Neural cell (in vitro differentiated cells): ENCODE data around the gene IGFBP4. TPM values are rescaled to one million over a fixed set of nuclear protein-coding genes. Genes with fewer than 3 reads are reported as not detected.

Experiments used
- H2AFZ ChIP-seq: fragments of 200-600, 300-800 bp; sonication (generic), shearing (Covaris generic); 2 replicates; pipeline ENCODE4 v1.6.0; 2014; ENCODE audit warnings: low read depth, mild to moderate bottlenecking, antibody characterized with exemption, low read length, moderate library complexity
- H3F3A ChIP-seq: fragments of 200-600 bp; shearing (Covaris generic); 2 replicates; pipeline ENCODE4 v1.6.1; 2016; ENCODE audit warnings: mild to moderate bottlenecking, moderate library complexity, mixed read lengths, antibody characterized with exemption, low read length; ENCODE audit not compliant: insufficient read depth, poor library complexity, severe bottlenecking
- H3K27ac ChIP-seq: fragments of 200-600, 300-800 bp; sonication (generic), shearing (Covaris generic); 2 replicates; pipeline ENCODE4 v1.5.1; 2014; ENCODE audit warnings: mild to moderate bottlenecking, low read length, moderate library complexity
- H3K27me3 ChIP-seq: fragments of 300-800, 200-600 bp; sonication (generic), shearing (Covaris generic); 2 replicates; pipeline ENCODE4 v1.6.0; 2014; ENCODE audit warnings: mild to moderate bottlenecking, low read depth, low read length, moderate library complexity; ENCODE audit not compliant: insufficient read depth
- H3K36me3 ChIP-seq: fragments of 300-800, 200-600 bp; sonication (generic), shearing (Covaris generic); 2 replicates; pipeline ENCODE4 v1.5.1; 2014; ENCODE audit warnings: mild to moderate bottlenecking, antibody characterized with exemption, low read length, moderate library complexity; ENCODE audit not compliant: insufficient read depth
- H3K4me2 ChIP-seq: fragments of 300-800, 200-600 bp; sonication (generic), shearing (Covaris generic); 2 replicates; pipeline ENCODE4 v1.6.0; 2014; ENCODE audit warnings: mild to moderate bottlenecking, low read length
- H3K4me3 ChIP-seq: fragments of 300-800, 200-600 bp; sonication (generic), shearing (Covaris generic); 2 replicates; pipeline ENCODE4 v1.5.1; 2014; ENCODE audit warnings: mild to moderate bottlenecking, low read length, moderate library complexity
- H3K79me2 ChIP-seq: fragments of 200-600 bp; shearing (Covaris generic); replicated peaks from 2 replicates; pipeline ENCODE4 v1.6.0; 2014; ENCODE audit warnings: mild to moderate bottlenecking, low read length, moderate library complexity; ENCODE audit not compliant: insufficient read depth
- H3K9ac ChIP-seq: fragments of 300-800, 200-600 bp; sonication (generic), shearing (Covaris generic); 2 replicates; pipeline ENCODE4 v1.6.1; 2016; ENCODE audit warnings: mild to moderate bottlenecking, low read length, mixed read lengths
- H3K9me2 ChIP-seq: fragments of 200-600 bp; shearing (Covaris generic); 2 replicates; pipeline ENCODE4 v1.6.1; 2016; ENCODE audit warnings: mild to moderate bottlenecking, low read length, mixed read lengths; ENCODE audit not compliant: insufficient read depth
- H3K9me3 ChIP-seq: fragments of 200-600, 300-800 bp; sonication (generic), shearing (Covaris generic); 2 replicates; pipeline ENCODE4 v1.6.1; 2016; ENCODE audit warnings: mild to moderate bottlenecking, mixed run types, low read length, moderate library complexity, mixed read lengths
- H4K20me1 ChIP-seq: fragments of 200-600 bp; shearing (Covaris generic); 2 replicates; pipeline ENCODE4 v1.6.1; 2016; ENCODE audit warnings: mild to moderate bottlenecking, mixed run types; ENCODE audit not compliant: insufficient read depth
- EP300 ChIP-seq: fragments of 450-650 bp; conservative IDR thresholded peaks from 2 replicates; pipeline ENCODE4 v1.6.1; 2014; ENCODE audit warnings: antibody characterized with exemption, mild to moderate bottlenecking, moderate library complexity; ENCODE audit not compliant: poor library complexity, severe bottlenecking
- EZH2 ChIP-seq: fragments of 200-600, 300-800 bp; shearing (Covaris generic), sonication (generic); IDR thresholded peaks from 2 replicates; pipeline ENCODE4 v1.6.1; 2014; ENCODE audit warnings: antibody characterized with exemption, low read length, borderline replicate concordance, mild to moderate bottlenecking; ENCODE audit not compliant: insufficient read depth, poor library complexity, severe bottlenecking
- MXI1 ChIP-seq: fragments of 450-650 bp; conservative IDR thresholded peaks from 2 replicates; pipeline ENCODE4 v1.6.1; 2014; ENCODE audit warnings: antibody characterized with exemption, mild to moderate bottlenecking; ENCODE audit not compliant: poor library complexity, severe bottlenecking
- POLR2AphosphoS5 ChIP-seq: IDR thresholded peaks from 2 replicates; pipeline ENCODE4 v1.6.1; 2012
- SMC3 ChIP-seq: fragments of 450-650 bp; conservative IDR thresholded peaks from 2 replicates; pipeline ENCODE4 v1.6.1; 2014; ENCODE audit warnings: antibody characterized with exemption, mild to moderate bottlenecking, moderate library complexity; ENCODE audit not compliant: poor library complexity
- polyA plus RNA-seq: library from polyadenylated mRNA; depleted of rRNA; stranded (reverse); fragments of >200 nt; gene quantifications from 2 replicates; pipeline ENCODE4 v1.2.3, GENCODE V29; 2014
- TF ChIP-seq, protein P1 (sequence below): fragments of 450-650 bp; IDR thresholded peaks from 2 replicates; pipeline ENCODE4 v1.5.1; 2014; ENCODE audit warnings: antibody characterized with exemption, mild to moderate bottlenecking, moderate library complexity; ENCODE audit not compliant: poor library complexity, severe bottlenecking

Gene IGFBP4
- polyA plus RNA-seq, 1 donor from 2014 or later, result 1.3 TPM

DNA sequence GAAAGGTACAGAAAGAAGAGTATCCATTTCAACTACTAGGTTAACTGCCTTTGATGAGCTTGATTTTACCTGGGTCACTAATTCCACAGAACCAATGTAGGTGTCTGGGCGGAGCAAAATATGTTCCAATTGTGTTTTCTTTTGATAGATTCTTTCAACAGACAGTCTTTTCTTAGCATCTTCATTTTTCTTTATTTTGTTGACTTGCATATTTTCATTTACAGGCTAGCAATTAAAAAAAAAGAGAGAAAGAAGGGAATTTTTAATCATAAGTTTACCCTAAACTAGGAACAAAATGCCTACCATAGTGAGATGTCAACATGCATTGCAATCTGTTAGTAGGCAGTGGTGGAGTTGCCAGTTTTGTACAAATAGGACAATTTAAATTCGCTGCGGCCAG lies 26.6 kb upstream of the IGFBP4 start:
- Histone ChIP-seq H3K27me3 (no peaks in the 10 kb centered on the region), H3K9me2 (no peaks in the 10 kb centered on the region), H3K27ac (no peak overlapping the region), H3K4me2 (peak overlapping the region; percentile 68), H4K20me1 (no peaks in the 10 kb centered on the region), H3F3A (no peaks in the 10 kb centered on the region), H2AFZ (no peak overlapping the region), H3K4me3 (peak overlapping the region; percentile 79), H3K79me2 (peaks cover 22% of the 10 kb centered on the region), H3K36me3 (no peaks in the 10 kb centered on the region), H3K9ac (no peak overlapping the region), H3K9me3 (no peaks in the 10 kb centered on the region)
- TF ChIP-seq MXI1, result no peak
- no peak for TF ChIP-seq POLR2AphosphoS5
- TF ChIP-seq, protein P1, sequence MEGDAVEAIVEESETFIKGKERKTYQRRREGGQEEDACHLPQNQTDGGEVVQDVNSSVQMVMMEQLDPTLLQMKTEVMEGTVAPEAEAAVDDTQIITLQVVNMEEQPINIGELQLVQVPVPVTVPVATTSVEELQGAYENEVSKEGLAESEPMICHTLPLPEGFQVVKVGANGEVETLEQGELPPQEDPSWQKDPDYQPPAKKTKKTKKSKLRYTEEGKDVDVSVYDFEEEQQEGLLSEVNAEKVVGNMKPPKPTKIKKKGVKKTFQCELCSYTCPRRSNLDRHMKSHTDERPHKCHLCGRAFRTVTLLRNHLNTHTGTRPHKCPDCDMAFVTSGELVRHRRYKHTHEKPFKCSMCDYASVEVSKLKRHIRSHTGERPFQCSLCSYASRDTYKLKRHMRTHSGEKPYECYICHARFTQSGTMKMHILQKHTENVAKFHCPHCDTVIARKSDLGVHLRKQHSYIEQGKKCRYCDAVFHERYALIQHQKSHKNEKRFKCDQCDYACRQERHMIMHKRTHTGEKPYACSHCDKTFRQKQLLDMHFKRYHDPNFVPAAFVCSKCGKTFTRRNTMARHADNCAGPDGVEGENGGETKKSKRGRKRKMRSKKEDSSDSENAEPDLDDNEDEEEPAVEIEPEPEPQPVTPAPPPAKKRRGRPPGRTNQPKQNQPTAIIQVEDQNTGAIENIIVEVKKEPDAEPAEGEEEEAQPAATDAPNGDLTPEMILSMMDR, result no peak

DNA sequence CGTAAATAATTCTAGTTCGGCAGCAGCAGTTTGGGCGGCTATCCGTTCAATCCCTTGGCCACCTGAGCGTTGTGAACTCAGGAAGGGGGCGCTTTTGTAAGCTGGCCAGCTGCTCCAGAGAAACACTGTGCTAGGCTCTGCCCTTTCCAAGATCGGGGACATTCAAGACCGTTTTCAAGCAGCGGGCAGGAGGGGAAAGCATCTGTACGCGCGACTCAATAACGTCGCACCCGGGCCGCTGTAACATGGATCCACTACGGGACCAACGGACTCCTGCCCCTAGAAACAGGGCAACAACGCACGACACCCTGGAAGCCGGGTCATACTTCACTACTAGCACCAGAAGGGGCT lies 26.0 kb upstream of the IGFBP4 start:
- TF ChIP-seq SMC3 (peak; percentile 36), EZH2 (no peak)
- peaks cover 22% of the 10 kb centered on the region for H3K79me2 ChIP-seq
- H2AFZ ChIP-seq, result no peak overlapping the region
- peak overlapping the region; percentile 79 for H3K4me3 ChIP-seq
- no peaks in the 10 kb centered on the region for H3F3A ChIP-seq
- H3K9ac ChIP-seq, result no peak overlapping the region
- no peaks in the 10 kb centered on the region for H3K9me2 ChIP-seq
- H3K27ac ChIP-seq, result no peak overlapping the region
- H3K36me3 ChIP-seq, result no peaks in the 10 kb centered on the region
- H3K4me2 ChIP-seq, result peak overlapping the region; percentile 68
- no peaks in the 10 kb centered on the region for H3K27me3 ChIP-seq
- H4K20me1 ChIP-seq, result no peaks in the 10 kb centered on the region
- H3K9me3 ChIP-seq, result no peaks in the 10 kb centered on the region

DNA sequence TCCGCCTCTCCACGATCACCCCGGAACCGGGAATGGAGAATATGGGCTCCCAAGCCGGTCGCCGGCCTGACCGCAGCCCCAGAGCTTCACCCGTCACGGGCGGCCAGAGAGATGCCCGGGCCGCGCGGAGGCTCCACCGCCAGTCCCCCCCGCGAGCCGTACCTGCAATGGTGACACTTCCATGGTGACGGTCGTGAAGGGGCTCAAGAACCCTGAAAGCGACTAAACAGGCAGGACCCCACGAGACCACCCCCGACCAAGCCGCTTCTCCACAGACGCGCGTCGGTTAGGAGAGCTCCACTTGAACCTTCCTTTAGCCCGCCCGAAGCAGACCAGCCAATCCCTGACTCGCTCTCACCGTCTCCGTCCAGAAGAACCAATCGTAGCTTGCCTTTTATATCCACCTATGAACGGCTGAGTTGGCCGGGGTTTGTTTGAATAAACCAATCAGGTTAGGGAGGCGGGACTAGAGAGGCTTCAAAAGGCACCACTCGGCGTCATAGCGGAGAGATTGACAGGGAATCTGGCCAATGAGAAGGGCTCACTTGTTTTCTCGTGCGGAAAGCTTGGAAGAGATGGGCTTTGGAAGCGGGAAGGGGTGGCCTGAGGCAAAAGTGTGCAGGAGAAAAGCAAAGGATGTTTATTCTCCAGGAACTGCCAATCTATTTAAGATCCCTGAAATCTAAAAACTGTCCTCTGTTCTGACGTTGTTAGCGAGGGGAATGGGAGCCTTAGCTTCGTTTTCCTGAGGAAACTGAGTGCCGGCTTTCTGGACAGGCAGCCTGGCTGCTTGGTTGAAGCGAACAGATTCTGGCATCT lies 25.4 kb upstream of the IGFBP4 start, which contains the start of gene TOP2A:
TSS of gene TOP2A (minus strand) at position 288 of the 819 bp plus-strand sequence. CDS start at position 183, 105 bp downstream.
- H3K9me2 ChIP-seq, result no peaks in the 10 kb centered on the region
- no peak within 1 kb of the TSS for H2AFZ ChIP-seq
- no peaks in the 10 kb centered on the region for H3F3A ChIP-seq
- H3K27me3 ChIP-seq, result no peaks in the 10 kb centered on the region
- H3K4me2 ChIP-seq, result peak within 1 kb of the TSS; percentile 77
- H3K79me2 ChIP-seq, result peaks cover 22% of the 10 kb centered on the region
- TF ChIP-seq, protein P1, result peak; percentile 49
- TF ChIP-seq MXI1 (peak; percentile 96), POLR2AphosphoS5 (peak; percentile 47), EP300 (no peak)
- H3K27ac ChIP-seq, result peak within 1 kb of the TSS; percentile 15
- no peaks in the 10 kb centered on the region for H3K9me3 ChIP-seq
- no peaks in the 10 kb centered on the region for H4K20me1 ChIP-seq
- peak within 1 kb of the TSS; percentile 49 for H3K9ac ChIP-seq
- peak within 1 kb of the TSS; percentile 79 for H3K4me3 ChIP-seq
- H3K36me3 ChIP-seq, result no peaks in the 10 kb centered on the region
